DOHH2 (cell line): Measurements from ENCODE around the gene DCANP1.

Source experiments
- CTCF ChIP-seq: fragments of 200-600 bp; sonication (generic); IDR thresholded peaks from one replicate; pipeline ENCODE4 v1.5.1; 2014; ENCODE audit warnings: antibody characterized with exemption, mild to moderate bottlenecking, low read depth, low read length; ENCODE audit not compliant: poor library complexity, severe bottlenecking
- EZH2phosphoT487 ChIP-seq: fragments of 200-600 bp; sonication (generic); IDR thresholded peaks from 2 replicates; pipeline ENCODE4 v1.6.1; 2017; ENCODE audit warnings: borderline replicate concordance, mild to moderate bottlenecking, antibody characterized with exemption, low read length, moderate library complexity, mixed read lengths

- TF ChIP-seq CTCF = no peak
- no peak for TF ChIP-seq EZH2phosphoT487
Measured at GRCh38 chr5:135397084-135397483, 50.1 kb downstream of the DCANP1 start.
